Bronchial epithelial cell (primary cell): ENCODE data around the gene TRMO. TPM values are rescaled to one million over a fixed set of nuclear protein-coding genes. Genes with fewer than 3 reads are reported as not detected.
A peak's percentile ranks its signal among the peaks of the same experiment; 100 is the strongest.

Experiments
- DNase-seq: peaks from one replicate; pipeline ENCODE4 v3.0.0-alpha.2; 2010; ENCODE audit warnings: low read depth
- FAIRE-seq: peaks from 2 replicates; lab custom pipeline; 2011; peaks lifted over from hg19 to GRCh38; lab: Jason Lieb, UNC
- H3K27me3 ChIP-seq: 2 replicates; pipeline ENCODE4 v1.5.1; 2011; ENCODE audit warnings: low read length; ENCODE audit not compliant: control insufficient read depth, insufficient read depth
- H3K36me3 ChIP-seq: 2 replicates; pipeline ENCODE4 v1.5.1; 2011; ENCODE audit warnings: low read length; ENCODE audit not compliant: control insufficient read depth, insufficient read depth
- H3K4me3 ChIP-seq: 2 replicates; pipeline ENCODE4 v1.5.1; 2011; ENCODE audit warnings: mild to moderate bottlenecking, low read depth, low read length, control low read depth
- CTCF ChIP-seq: IDR thresholded peaks from 2 replicates; pipeline ENCODE4 v1.5.1; 2011; ENCODE audit warnings: mild to moderate bottlenecking, moderate library complexity, low read length, control low read depth, inconsistent platforms; ENCODE audit not compliant: insufficient read depth, severe bottlenecking
- total RNA-seq: library from RNA; depleted of rRNA; stranded (reverse); fragments of >200 nt; gene quantifications from 2 replicates; pipeline ENCODE4 v1.2.1, GENCODE V29; 2014

The TRMO gene
- total RNA-seq, 1 donor from 2014 or later = 25.0 TPM

GRCh38 chr9:97907046-97907445, 15.3 kb downstream of the TRMO start:
- Histone ChIP-seq H3K27me3 (no peaks in the 10 kb centered on the region), H3K4me3 (no peak overlapping the region), H3K36me3 (peaks cover 5% of the 10 kb centered on the region)
- DNase-seq (no peak), FAIRE-seq (no peak)
- TF ChIP-seq CTCF = no peak

GRCh38 chr9:97906236-97906831, 16.0 kb downstream of the TRMO start:
- FAIRE-seq = peak; percentile 72
- no peak for DNase-seq
- Histone ChIP-seq H3K36me3 (peaks cover 4% of the 10 kb centered on the region), H3K27me3 (no peaks in the 10 kb centered on the region), H3K4me3 (no peak overlapping the region)
- no peak for TF ChIP-seq CTCF

- no peak for TF ChIP-seq CTCF
- no peak for DNase-seq
- no peak overlapping the region for H3K4me3 ChIP-seq
- no peaks in the 10 kb centered on the region for H3K27me3 ChIP-seq
- peaks cover 4% of the 10 kb centered on the region for H3K36me3 ChIP-seq
- FAIRE-seq = no peak
Measured at GRCh38 chr9:97905228-97905627, 17.1 kb downstream of the TRMO start.

GRCh38 chr9:97904725-97905124, 17.6 kb downstream of the TRMO start:
- Histone ChIP-seq H3K4me3 (no peak overlapping the region), H3K27me3 (no peaks in the 10 kb centered on the region), H3K36me3 (peaks cover 3% of the 10 kb centered on the region)
- FAIRE-seq = no peak
- TF ChIP-seq CTCF = no peak
- DNase-seq = no peak

GRCh38 chr9:97903177-97903576, 19.1 kb downstream of the TRMO start:
- peaks cover 3% of the 10 kb centered on the region for H3K36me3 ChIP-seq
- H3K27me3 ChIP-seq = no peaks in the 10 kb centered on the region
- no peak overlapping the region for H3K4me3 ChIP-seq
- no peak for TF ChIP-seq CTCF
- FAIRE-seq (no peak), DNase-seq (peak; percentile 34)
